Left forelimb (tissue), 1 donor: Measurements from ENCODE around the gene PPP6R2.
A peak's percentile ranks its signal among the peaks of the same experiment; 100 is the strongest.

Experiments used
- DNase-seq: peaks from one replicate; pipeline ENCODE4 v3.0.0-alpha.2; 2018; ENCODE audit warnings: low spot score

Gene PPP6R2

GRCh38 chr22:50471197-50471847 lies 128.2 kb downstream of the PPP6R2 start:
- no peak for DNase-seq

DNA sequence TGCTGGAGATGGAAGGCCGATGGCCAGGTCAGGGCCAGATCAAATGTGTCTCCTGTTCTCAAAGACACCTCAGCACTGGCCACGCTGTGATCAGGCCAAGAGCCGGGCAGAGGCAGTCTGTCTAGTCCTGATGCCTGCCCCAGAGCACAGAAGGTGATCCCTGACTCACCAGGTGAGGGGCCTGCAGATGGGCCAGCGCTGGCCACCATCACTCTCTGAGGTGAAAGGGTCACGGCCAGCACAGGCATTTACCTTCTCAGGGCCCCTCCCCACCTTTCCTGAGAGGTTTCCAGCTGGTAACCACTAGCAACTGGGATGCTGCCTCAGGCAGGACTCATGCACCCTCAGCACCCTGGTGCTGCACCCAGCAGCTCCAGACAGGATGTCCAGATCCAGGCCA lies 128.8 kb downstream of the PPP6R2 start:
- no peak for DNase-seq

DNA sequence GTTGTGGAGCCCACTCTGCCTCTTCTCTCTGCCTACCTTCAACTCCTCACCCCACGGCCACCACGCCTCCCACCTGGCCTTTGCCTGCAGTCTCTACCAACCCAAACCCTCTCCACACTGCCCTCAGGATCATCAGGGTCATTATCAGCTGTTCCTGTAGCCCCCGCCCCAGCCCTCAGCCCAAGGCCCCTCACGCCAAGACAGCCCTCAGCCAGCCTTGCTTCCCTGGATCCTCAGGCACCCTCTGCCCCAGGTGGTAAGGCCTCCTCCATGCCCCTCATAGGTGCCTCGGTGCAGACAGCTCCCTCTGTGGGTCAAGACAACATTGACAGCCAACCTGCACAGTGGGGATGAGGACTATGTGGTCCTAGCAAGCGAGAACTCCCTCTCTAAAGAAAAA lies 130.0 kb downstream of the PPP6R2 start:
- no peak for DNase-seq

- no peak for DNase-seq
Measured at GRCh38 chr22:50473855-50474671, 130.9 kb downstream of the PPP6R2 start.

DNA sequence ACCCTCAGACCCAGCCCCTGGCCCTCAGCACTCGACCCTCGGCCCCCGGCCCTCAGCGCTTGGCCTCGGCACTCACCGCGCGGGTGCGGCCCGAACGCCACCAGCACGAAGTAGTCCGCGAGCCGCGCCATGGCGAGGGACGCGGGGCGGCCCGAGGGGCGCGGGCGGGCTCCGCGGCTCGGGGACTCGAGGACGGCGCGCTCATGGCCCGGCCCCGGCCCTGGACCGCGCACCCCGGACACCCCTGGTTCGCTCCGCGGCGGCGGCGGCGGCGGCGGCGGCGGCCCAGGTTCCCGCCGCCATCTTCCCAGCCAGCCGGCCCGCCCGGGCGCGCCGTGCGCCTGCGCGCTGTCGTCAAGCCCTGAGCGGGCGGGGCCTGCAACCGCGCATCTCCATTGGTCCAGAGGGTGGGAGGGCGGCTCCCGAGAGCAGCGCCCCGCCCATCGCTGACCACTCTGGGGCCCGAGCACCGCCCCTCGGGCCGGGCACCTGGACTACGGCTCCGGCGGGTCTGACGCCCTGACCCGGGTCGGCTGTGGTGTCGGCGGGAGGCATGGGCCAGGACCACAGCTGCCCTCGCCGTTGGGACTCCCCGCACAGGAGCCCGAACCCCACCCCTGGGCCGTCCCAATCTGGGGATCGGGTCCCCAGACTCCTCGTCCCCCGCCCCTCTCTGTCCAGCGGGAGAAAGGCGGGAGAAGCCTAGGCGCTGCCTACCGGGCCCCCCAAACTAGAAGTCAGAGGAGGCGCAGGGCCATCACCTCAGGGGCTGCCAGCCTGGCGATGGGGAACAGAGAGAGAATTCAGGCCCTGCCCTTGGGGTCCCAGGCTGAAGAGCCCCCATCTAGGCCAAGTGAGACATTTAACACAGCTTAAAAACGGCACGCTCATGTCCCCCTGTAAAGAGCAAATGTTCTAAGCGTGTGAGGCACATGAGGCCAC lies 131.9 kb downstream of the PPP6R2 start, which contains the start of gene SBF1:
Gene SBF1 (minus strand): TSS at position 326 of the 942 bp plus-strand sequence. CDS start 195 bp downstream, at position 131.
- peak; percentile 94 for DNase-seq

DNA sequence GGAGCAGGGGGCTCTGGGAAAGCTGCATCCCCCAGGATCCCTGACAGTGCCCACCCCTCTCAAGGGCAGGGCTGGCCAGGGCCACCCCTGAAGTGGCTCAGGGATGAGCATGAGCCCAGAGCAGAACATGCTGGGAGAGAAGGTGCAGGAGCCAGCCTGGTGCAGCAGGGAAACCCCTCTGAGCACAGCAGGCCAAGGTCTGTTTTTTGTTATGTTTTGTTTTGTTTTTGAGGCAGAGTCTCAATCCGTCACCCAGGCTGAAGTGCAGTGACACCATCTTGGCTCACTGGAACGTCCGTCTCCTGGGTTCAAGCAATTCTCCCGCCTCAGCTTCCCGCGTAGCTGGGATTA lies 132.5 kb downstream of the PPP6R2 start:
- no peak for DNase-seq

DNA sequence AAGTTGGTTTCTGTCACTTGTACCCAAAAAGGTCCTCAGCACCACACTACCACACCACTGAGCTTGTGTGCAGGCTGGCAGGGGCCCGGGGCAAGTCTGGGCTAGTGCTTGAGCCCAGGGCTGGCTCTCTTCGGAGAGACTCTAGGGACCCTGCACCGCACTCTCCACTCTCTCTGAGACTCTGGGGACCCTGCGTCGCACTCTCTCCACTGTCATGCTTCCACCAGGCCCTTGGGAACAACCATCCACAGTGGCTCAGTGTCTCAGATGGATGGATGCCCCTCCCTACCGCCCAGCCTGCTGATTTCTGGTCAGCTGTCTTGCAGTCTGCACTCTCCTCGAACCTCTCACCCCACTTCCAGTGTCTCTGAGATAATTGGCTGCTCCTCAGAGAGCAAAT lies 133.7 kb downstream of the PPP6R2 start:
- DNase-seq: no peak

GRCh38 chr22:50477923-50478322 lies 134.8 kb downstream of the PPP6R2 start:
- no peak for DNase-seq

GRCh38 chr22:50479721-50480120 lies 136.6 kb downstream of the PPP6R2 start:
- no peak for DNase-seq

DNA sequence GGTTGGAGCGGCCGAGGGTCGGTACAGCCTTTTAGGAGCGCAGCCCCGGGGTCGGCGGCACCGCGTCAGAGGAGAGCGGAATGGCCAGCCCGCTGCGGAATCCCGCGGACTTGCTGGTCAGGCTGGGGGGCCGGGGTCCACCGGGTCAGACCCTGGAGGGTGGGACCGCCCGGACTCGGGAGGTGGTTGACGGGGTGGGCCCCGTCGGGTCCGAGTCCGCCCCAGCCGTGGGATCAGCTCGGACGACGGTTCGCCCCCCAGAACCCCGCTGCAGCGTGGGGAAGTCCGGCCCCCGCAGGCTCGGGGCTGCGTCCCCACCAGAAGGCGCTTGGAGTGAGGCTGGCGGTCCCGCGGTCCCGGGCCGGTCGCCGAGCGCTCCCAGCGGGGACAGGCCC lies 137.9 kb downstream of the PPP6R2 start:
- DNase-seq: no peak

DNA sequence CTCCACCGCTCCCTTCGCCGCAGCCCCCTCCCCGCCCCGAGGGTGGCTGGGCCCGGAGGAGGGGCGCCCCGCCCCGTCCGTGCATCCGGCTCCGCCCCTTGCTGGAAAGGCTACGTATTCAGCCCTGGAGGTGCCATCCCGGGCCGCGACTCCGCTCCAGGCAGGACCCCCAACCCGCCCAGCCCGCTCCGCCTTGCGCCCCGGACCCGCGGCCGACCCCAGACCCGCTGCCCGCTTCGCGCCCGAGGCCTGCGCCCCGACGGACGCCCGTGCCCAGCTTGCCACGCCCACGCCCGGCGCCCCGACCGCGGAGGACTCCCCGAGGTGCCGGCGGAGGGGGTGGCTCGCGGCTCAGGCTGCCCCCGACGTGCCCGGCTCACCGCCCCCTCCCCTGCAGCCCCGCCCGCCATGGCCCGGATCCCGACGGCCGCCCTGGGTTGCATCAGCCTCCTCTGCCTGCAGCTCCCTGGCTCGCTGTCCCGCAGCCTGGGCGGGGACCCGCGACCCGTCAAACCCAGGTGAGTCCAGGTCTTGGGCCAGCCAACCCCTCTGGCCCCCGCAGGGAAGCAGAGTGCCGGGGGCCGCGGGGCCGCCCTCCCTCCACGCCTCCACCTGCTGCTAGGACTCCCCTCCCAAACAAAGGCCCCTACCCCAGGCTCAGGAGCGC lies 138.4 kb downstream of the PPP6R2 start, which contains the start of gene ADM2:
Gene ADM2 (plus strand): TSS at position 104 of the 667 bp plus-strand sequence. CDS start 305 bp downstream, at position 409.
- no peak for DNase-seq

DNA sequence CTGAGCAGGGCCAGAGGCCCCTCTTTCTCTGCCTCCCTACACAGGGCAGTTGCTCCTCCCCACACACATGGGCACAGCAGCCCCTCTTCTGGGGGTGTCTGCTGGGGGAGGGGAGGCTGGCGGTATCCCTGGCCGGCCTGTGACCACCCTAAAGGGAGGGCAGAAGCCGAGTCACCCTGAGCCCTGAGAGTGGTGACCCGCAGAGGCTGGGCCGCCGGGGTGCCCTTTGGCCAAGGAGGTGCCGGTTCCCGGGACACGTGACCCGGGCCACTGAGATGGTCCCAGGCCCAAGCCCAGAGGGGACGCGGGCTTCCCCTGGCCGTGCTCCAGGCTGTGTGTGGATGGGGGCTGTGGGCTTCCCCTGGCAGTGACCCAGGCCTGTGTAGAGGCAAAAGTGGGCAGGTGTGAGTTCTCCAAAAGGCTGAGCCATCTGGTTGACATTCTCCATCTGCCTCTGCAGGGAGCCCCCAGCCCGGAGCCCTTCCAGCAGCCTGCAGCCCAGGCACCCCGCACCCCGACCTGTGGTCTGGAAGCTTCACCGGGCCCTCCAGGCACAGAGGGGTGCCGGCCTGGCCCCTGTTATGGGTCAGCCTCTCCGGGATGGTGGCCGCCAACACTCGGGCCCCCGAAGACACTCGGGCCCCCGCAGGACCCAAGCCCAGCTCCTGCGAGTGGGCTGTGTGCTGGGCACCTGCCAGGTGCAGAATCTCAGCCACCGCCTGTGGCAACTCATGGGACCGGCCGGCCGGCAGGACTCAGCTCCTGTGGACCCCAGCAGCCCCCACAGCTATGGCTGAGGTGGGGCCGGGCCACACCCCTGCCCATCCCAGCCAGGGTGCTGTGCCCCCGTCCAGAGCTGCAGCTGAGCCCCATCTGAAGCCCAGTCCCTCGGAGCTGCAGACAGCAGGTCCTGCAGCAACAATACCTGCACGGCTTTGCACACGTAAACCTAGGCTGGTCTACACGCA lies 139.3 kb downstream of the PPP6R2 start:
- DNase-seq: no peak

DNA sequence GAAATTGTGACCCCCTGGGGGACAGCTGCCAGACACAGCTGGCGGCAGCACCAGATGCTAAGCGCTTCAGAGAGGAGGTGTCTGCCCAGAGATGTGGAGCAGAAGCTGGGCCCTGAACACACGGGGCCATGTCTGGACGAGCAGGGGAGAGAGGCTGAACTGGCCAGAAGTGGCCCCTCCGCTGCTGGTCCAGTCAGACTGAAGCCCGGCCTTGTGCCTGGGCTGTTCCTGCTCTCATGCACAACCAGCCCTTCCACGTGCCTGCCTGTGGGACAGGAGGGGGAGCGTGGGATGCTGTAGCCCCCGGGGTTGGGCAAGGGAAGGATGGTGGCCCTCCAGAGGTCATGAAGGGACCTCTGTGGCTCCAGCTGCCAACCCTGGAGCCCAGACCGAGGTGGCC lies 140.0 kb downstream of the PPP6R2 start:
- no peak for DNase-seq

GRCh38 chr22:50483556-50483955 lies 140.4 kb downstream of the PPP6R2 start:
- DNase-seq: no peak

GRCh38 chr22:50483977-50484853 lies 141.1 kb downstream of the PPP6R2 start:
- no peak for DNase-seq

DNA sequence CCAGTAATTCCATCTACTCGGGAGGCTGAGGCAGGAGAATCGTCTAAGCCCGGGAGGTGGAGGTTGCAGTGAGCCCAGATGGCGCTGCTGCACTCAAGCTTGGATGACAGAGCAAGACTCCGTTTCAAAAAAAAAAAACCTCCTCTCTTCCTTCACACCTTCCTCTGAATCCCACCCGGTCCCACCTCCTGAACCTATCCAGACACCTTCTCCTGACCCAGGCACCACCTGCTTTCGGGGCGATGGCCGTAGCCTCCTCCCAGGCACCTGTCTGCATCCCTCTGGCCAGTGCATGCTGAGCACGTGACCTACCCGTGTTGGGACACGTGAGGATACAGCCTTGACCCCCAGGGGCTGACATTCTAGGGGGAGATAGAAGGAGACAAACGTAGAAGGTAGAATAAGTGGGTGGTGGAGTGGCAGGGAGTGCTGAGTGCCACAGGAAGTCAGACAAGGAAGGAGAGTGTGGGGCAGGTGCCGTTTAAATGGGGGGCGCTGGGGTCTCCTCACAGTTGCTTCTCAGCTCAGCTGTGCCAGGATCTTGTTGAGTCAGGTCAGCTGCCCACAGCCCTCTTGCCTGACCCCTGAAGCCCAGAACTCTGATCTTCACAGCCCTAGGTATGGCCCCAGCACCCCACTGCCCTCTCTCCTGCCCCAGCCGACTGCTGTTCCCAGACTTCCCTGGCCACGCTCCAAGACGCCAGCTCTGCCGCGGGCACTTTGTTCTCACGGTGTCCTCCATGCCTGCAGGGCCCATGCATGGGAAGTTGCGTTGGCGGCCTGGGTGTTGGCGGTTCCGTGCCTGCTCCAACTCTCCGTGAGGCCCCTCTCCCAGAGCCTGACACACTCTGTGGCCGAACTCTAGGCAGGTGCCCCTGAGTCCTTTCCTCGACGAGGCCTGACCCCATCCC lies 142.3 kb downstream of the PPP6R2 start:
- no peak for DNase-seq

DNA sequence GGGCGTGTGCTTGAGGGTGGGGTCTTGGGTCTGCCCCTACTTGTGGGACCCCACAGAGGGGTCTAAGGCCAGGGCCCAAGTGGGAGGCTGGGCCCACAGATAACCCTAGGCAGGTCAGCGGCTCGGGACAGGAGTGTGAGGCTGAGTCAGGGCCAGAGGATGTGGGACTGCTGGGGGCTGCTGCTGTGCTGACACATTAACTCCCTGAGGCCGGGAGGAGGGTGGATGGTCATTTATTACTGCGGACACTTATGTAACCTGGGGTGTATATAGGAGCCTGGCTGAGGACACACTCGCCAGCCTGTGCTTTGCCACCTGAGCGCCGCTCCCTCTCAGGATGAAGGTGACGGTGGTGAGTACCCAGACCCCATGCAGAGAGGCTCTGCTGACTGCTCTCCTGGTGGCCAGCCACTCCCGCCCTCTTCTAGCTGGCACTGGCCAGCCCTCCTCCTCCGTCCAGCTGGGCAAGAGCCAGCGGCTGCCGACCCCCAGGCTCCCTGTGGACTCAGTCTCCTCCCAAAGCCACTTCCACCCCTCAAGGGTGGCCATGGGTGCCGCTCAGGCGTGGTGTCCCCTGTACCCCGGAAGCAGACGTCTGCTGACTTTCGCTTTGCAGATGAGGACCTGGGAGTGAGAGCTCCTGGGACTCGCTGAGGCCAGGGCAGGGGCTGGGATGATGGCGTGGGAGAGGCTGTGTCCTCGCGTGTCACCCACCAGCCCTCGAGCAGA lies 143.6 kb downstream of the PPP6R2 start, which contains the start of gene MIOX:
Gene MIOX (plus strand): TSS at position 299 of the 729 bp plus-strand sequence. CDS start 39 bp downstream, at position 338.
- DNase-seq: no peak
